Stimulated activated CD8-positive, alpha-beta memory T cell treated with anti-CD3 and anti-CD28 coated beads, Interleukin-4, amount 100 ng/mL, for 4 hours (primary cell): ENCODE results near the gene FLT3.
"Not testable (repeated sequence)": the region's sequence is repeated elsewhere in the genome, so short reads cannot be mapped to it uniquely, and the experiment has no call there.

Experiments used
- DNase-seq, 2 donors: peaks; one replicate each; pipeline ENCODE4 v3.0.0-alpha.2; 2020; ENCODE audit warnings: low read depth in 2 of 2, low spot score in 1 of 2

The FLT3 gene

GRCh38 chr13:28101886-28102285 is 1.5 kb upstream of the FLT3 start:
- not testable (repeated sequence) for DNase-seq

GRCh38 chr13:28099396-28100149 is 803 bp downstream of the FLT3 start:
- no peak for DNase-seq

GRCh38 chr13:28097503-28097902 is 2.9 kb downstream of the FLT3 start:
- DNase-seq, result no peak

- DNase-seq, result no peak
Observed at GRCh38 chr13:28094306-28094705, 6.1 kb downstream of the FLT3 start.

GRCh38 chr13:28093881-28094280 is 6.5 kb downstream of the FLT3 start:
- DNase-seq, result no peak

- DNase-seq, result no peak
Observed at GRCh38 chr13:28092431-28092830, 7.9 kb downstream of the FLT3 start.

GRCh38 chr13:28089065-28089464 is 11.3 kb downstream of the FLT3 start:
- no peak for DNase-seq

GRCh38 chr13:28077820-28078219 is 22.6 kb downstream of the FLT3 start:
- DNase-seq, result not testable (repeated sequence)

GRCh38 chr13:28077231-28077630 is 23.1 kb downstream of the FLT3 start:
- no peak for DNase-seq

- DNase-seq, result no peak
Observed at GRCh38 chr13:28071424-28071823, 29.0 kb downstream of the FLT3 start.

GRCh38 chr13:28067491-28067890 is 32.9 kb downstream of the FLT3 start:
- no peak for DNase-seq

GRCh38 chr13:28058866-28059613 is 41.3 kb downstream of the FLT3 start:
- peak in 1 of 2 donors; percentile 11 for DNase-seq

GRCh38 chr13:28056970-28057712 is 43.2 kb downstream of the FLT3 start:
- no peak for DNase-seq

GRCh38 chr13:28056426-28056825 is 44.0 kb downstream of the FLT3 start:
- no peak for DNase-seq

- no peak for DNase-seq
Observed at GRCh38 chr13:28055357-28055756, 45.0 kb downstream of the FLT3 start.

GRCh38 chr13:28052945-28053344 is 47.4 kb downstream of the FLT3 start:
- no peak for DNase-seq

GRCh38 chr13:28049880-28050875 is 50.2 kb downstream of the FLT3 start:
- DNase-seq, result no peak

- no peak for DNase-seq
Observed at GRCh38 chr13:28049215-28049614, 51.2 kb downstream of the FLT3 start.

GRCh38 chr13:28048768-28049167 is 51.6 kb downstream of the FLT3 start:
- no peak for DNase-seq

GRCh38 chr13:28047757-28048388 is 52.5 kb downstream of the FLT3 start:
- DNase-seq, result no peak
